SH-SY5Y (cell line): Measurements from ENCODE around the gene SCAI.

Source experiments
- GATA2 ChIP-seq: IDR thresholded peaks from 2 replicates; pipeline ENCODE4 v1.6.1; 2011; ENCODE audit warnings: mild to moderate bottlenecking, low read depth, low read length
- GATA3 ChIP-seq: IDR thresholded peaks from 2 replicates; pipeline ENCODE4 v1.6.1; 2011; ENCODE audit warnings: low read depth, mild to moderate bottlenecking, low read length, moderate library complexity

Gene SCAI

DNA sequence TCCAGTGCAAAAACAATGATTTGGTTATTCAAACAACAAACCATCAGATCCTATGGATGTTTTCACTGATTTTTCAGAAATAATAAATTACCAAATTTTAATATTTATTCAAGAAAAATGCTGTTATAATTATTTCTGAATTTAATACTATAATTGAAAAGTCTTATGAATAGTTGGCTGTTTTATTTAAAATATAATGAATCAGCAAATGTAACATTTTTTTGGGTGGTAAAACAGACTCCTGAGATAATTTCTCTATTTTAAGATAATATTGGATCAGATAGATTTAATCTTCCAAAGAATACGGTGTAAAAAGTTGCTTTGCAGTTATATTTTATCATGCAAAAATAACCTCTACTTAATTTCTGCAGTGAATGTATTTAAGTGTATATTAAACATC, 197.2 kb downstream of the SCAI start:
- TF ChIP-seq GATA3 (no peak), GATA2 (no peak)

DNA sequence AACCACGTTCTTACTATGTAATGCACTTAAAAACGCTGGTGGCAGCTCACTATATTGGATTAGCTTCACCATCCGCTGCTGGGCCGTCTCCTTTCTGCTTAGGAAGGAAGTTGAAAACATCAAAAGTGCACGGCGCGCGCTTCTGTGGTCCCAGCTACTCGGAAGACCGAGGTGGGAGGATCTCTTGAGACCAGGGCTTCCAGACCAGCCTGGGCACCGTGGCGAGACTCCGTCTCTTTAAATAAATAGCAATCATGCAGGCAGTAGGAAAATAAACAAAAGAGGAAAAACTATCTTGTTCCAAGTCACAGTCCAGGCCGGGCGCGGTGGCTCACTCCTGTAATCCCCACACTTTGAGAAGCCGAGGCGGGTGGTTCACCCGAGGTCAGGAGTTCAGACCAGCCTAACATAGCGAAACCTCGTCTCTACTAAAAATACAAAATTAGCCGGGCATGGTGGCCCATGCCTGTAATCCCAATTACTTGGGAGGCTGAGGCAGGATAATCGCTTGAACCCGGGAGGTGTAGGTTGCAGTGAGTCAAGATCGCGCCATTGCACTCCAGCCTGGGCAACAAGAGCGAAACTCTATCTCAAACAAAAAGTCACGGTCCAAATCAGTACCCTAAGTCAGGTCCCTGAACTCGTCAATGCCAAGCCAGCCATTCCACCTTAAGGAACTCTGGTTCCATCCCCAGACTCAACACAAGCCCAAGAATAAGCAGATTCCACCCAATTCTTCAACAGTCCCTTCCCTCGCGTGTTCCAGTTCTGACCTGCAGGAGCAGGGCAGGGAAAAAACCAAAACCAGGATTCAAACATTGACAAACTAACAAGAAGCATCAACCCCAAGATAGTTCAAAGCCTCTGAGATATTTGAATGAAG, 201.4 kb downstream of the SCAI start:
- TF ChIP-seq GATA2 = no peak
- no peak for TF ChIP-seq GATA3

DNA sequence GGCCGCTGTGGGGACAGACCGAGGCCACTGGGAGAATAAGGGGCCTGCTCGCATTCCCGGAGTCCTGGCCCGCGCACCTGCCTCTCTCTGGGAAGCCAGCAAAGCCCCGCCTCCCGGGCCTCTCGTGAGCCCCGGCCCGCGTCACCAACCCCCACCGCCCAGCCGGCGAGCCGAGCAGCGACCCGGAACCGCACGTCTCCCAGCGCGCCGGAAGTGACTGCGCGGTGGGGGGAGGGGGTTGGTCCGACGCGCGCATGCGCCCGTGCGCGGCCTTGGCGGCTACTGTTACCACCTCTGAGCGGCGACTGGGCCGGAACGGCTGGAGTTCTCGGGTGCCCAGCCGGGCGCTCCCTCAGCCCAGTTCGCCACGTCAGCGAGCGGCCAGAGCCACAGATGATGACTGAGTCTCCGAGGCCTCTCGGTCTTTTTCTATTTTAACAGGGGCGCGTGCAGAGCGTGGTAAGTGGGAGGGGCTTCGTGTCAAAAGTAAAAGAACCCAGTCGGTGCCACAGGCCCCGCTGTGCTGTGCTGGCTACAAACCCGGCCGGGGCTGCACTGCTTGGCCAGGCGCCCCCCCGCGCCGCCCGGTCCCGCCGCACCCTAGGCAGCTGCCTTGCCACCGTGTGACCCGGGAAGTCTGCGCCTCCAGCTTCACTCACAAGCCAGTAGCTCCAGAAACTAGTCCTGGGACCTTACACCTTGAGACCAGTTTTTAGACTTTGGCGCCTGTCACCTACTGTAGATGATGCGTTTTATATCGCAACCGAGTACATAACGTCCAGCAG, 202.2 kb downstream of the SCAI start, which contains the start of gene GOLGA1:
TSS of gene GOLGA1 (minus strand) at position 190 of the 785 bp plus-strand sequence. CDS start 2,372 bp downstream, outside the sequence.
- TF ChIP-seq GATA3 (no peak), GATA2 (no peak)

DNA sequence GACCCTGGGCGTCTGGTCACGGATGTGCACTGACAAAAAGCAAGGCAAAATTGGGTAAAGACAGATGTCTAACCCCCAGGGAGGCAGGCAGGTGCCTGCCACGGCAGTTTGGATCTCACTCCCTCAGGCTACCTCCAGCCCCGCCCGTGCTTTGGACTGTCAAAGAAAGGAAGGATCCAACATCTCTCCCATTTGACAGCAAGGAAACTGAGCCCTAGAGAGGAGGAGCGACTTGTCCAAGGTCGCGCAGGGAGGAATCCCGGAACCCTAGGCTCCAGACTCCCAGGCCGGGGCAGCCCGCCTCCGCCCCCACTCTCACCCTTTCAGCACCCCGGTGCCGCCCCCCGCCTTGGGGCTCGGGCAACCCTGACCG, 202.8 kb downstream of the SCAI start:
- no peak for TF ChIP-seq GATA2
- TF ChIP-seq GATA3 = no peak

GRCh38 chr9:124939944-124940343, 203.4 kb downstream of the SCAI start:
- TF ChIP-seq GATA3 = no peak

GRCh38 chr9:124934290-124934689, 209.0 kb downstream of the SCAI start:
- no peak for TF ChIP-seq GATA2
- TF ChIP-seq GATA3 = no peak

- TF ChIP-seq GATA3 (no peak), GATA2 (no peak)
Measured at GRCh38 chr9:124932333-124932732, 211.0 kb downstream of the SCAI start.

- TF ChIP-seq GATA3 (no peak), GATA2 (no peak)
Measured at GRCh38 chr9:124929464-124929863, 213.9 kb downstream of the SCAI start.

DNA sequence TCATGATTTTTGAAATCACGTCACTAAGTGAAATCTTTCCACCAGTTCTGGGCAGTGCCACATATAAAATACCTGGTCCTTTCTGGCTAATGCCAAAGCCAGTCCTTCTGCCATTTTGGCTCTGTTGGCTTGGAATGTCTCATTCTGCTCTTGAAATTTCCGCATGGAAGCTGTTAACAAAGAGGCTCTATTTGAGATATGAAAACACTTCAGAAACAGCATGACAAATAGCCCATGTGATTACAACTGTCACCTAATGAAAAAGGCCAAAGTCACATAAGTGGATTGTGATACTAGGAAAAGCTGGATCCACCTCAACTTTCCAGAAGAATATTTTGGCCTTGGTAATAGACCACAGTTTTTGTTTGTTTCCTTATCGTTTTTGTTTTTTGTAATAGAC, 215.2 kb downstream of the SCAI start:
- TF ChIP-seq GATA2 (no peak), GATA3 (no peak)

- TF ChIP-seq GATA3 (no peak), GATA2 (no peak)
Measured at GRCh38 chr9:124914753-124915405, 228.4 kb downstream of the SCAI start.

DNA sequence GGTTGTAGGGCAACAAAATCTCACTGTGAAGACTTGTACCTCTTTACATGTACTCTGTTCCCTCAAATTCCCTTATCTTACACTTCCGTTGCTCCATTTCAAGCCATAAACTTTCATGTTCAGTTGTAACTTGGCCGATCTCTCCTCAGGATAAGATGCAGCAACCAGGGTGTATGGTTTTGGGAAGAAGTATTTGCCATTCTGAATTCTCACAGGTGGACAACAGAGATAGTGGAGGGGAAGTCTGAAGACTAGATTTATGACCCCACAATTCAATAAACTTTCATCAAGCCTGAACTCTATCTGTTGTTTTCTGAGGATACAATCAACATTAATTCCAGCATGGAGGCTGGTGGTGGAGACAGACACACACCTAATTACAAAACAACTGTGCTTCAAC, 229.9 kb downstream of the SCAI start:
- TF ChIP-seq GATA3 (no peak), GATA2 (no peak)

DNA sequence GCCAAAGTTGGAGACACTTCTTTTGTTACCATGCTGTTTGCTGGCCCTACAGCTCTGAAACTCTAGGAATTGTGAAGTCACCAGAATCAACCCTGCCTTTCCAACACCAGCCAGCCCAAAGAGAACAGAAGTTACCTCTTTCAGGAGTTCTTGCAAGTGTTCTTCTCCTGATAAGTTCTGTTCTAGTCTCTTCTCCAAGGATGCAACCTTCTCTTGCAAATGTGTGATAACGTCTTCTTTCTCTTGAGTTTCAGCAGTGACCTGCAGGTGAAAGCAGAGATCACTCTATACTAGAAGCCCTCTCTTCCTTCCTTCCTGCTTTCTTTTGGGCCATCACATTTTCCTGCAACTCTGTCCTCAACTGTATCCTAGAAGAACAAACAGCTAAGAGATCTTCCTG, 231.6 kb downstream of the SCAI start:
- no peak for TF ChIP-seq GATA2
- TF ChIP-seq GATA3 = no peak

DNA sequence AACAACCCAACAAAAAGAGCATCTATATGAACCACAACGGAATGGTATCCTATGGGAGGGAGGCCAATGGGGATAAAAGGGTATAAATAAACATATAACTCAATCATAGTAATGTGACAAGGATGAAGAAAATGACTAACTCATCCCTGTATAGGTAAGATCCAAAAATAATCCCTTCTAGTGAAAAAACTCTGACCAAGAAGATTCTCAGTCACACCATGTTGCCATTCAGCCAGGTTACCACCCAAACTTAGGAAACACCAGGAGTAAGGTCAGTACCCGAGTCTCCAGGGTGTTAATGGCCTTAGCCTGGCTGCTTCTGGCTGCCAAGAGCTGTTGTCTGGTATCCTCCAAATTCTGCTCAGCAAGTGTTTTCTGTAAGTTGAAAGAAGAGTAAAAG, 235.2 kb downstream of the SCAI start:
- no peak for TF ChIP-seq GATA2
- no peak for TF ChIP-seq GATA3

- TF ChIP-seq GATA2 (no peak), GATA3 (no peak)
Measured at GRCh38 chr9:124906966-124907365, 236.4 kb downstream of the SCAI start.

DNA sequence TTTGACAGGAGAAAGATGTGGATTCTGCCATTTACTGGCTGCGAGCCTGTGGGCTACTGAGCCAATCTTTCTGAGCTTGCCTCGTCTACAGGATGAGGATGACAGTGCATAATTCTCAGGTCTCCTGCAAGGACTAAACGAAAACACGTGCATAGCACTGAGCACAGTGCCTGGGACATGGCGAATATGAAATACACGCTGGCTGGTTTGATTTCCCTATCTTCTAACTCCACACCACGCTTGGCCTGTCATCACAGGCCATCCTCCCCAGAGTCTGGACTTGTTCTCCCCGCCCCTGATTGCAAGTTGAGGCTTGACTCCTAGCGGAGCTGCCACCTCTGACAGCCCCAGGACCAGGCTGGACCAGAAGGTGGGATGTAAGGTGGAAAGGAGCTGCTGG, 243.5 kb downstream of the SCAI start:
- TF ChIP-seq GATA2 (no peak), GATA3 (no peak)
